ENCODE measurements around the gene THSD7B. TPM values are rescaled to one million over a fixed set of nuclear protein-coding genes. Genes with fewer than 3 reads are reported as not detected.

Gene THSD7B
- total RNA-seq, 1 donor from 2014 or later, result 1.2 TPM

DNA sequence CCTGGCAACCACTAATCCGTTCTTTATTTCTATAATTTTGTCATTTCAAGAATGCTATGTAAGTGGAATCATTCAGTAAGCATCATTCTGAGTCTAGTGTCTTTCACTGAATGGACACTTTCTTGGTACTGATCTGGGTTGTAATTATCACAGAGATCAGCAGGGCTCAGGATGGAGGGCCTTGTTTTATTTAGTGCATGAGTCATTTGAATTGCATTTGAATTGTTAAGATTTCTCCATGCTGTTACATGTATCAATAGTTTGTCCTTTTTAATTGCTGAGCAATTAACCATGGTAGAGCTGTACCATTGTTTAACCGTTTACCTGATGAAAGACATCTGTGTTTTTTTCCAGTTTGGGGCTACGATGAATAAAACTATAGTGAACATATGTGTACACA lies 256.4 kb downstream of the THSD7B start:
- Histone ChIP-seq H3K9me3 (ENCODE audit: low read depth) (no peaks in the 10 kb centered on the region), H4K20me1 (ENCODE audit: low read depth) (no peaks in the 10 kb centered on the region), H2AFZ (replicated peaks) (no peak overlapping the region), H3K27ac (no peak overlapping the region), H3K9ac (no peak overlapping the region), H3K27me3 (no peaks in the 10 kb centered on the region), H3K79me2 (ENCODE audit: low read depth) (no peaks in the 10 kb centered on the region), H3K4me1 (peaks cover 17% of the 10 kb centered on the region), H3K4me3 (no peak overlapping the region), H3K4me2 (no peak overlapping the region), H3F3A (ENCODE audit: low read depth) (peaks cover 4% of the 10 kb centered on the region), H3K36me3 (no peaks in the 10 kb centered on the region)
- no peak for DNase-seq (ENCODE audit: low spot score)
- H3K36me3 Mint-ChIP-seq, result no peaks in the 10 kb centered on the region
- H3K4me3 Mint-ChIP-seq, result no peak overlapping the region
- peaks cover 4% of the 10 kb centered on the region for H3K27me3 Mint-ChIP-seq (ENCODE audit: insufficient read depth, low read depth)
- peaks cover 5% of the 10 kb centered on the region for H3K4me1 Mint-ChIP-seq
- no peak overlapping the region for H3K27ac Mint-ChIP-seq
- H3K9me3 Mint-ChIP-seq, result no peaks in the 10 kb centered on the region
- TF ChIP-seq EZH2 (IDR thresholded peaks at IDR 0.05) (no peak), EZH2phosphoT487 (IDR thresholded peaks at IDR 0.05) (no peak)
- TF ChIP-seq, protein P1, sequence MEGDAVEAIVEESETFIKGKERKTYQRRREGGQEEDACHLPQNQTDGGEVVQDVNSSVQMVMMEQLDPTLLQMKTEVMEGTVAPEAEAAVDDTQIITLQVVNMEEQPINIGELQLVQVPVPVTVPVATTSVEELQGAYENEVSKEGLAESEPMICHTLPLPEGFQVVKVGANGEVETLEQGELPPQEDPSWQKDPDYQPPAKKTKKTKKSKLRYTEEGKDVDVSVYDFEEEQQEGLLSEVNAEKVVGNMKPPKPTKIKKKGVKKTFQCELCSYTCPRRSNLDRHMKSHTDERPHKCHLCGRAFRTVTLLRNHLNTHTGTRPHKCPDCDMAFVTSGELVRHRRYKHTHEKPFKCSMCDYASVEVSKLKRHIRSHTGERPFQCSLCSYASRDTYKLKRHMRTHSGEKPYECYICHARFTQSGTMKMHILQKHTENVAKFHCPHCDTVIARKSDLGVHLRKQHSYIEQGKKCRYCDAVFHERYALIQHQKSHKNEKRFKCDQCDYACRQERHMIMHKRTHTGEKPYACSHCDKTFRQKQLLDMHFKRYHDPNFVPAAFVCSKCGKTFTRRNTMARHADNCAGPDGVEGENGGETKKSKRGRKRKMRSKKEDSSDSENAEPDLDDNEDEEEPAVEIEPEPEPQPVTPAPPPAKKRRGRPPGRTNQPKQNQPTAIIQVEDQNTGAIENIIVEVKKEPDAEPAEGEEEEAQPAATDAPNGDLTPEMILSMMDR (IDR thresholded peaks at IDR 0.05), result no peak

DNA sequence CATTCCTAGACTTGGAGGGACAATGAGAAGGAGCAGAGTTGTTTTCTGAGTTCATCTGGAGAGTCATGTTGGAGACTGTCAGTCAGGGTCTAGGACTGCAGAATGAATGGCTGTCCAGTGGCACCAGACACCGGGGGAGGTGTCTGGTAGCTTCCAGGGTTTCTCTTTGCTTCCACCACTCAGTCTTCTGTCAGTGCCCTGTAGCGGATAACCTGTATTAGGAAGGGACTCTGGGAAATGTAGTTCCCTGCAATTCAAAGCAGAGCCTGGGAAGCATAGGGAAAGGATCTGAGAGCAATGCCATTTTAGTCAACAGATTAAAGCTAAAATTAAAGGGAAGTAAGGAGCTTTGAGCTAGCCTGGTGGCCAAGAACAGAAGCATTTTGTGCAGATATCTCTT lies 257.9 kb downstream of the THSD7B start:
- Mint-ChIP-seq H3K9me3 (no peaks in the 10 kb centered on the region), H3K4me1 (peaks cover 5% of the 10 kb centered on the region), H3K36me3 (no peaks in the 10 kb centered on the region), H3K27me3 (ENCODE audit: insufficient read depth, low read depth) (peaks cover 4% of the 10 kb centered on the region), H3K4me3 (no peak overlapping the region), H3K27ac (no peak overlapping the region)
- H3K79me2 ChIP-seq (ENCODE audit: low read depth), result no peaks in the 10 kb centered on the region
- H3K4me1 ChIP-seq, result peaks cover 17% of the 10 kb centered on the region
- no peak overlapping the region for H3K4me3 ChIP-seq
- H3K36me3 ChIP-seq, result no peaks in the 10 kb centered on the region
- TF ChIP-seq EZH2phosphoT487 (IDR thresholded peaks at IDR 0.05) (no peak), EZH2 (IDR thresholded peaks at IDR 0.05) (no peak)
- TF ChIP-seq, protein P1 (IDR thresholded peaks at IDR 0.05), result no peak
- no peaks in the 10 kb centered on the region for H4K20me1 ChIP-seq (ENCODE audit: low read depth)
- H3K4me2 ChIP-seq, result no peak overlapping the region
- DNase-seq (ENCODE audit: low spot score), result peak; percentile 42
- H3K9ac ChIP-seq, result no peak overlapping the region
- H2AFZ ChIP-seq (replicated peaks), result peak overlapping the region; percentile 96
- no peaks in the 10 kb centered on the region for H3K9me3 ChIP-seq (ENCODE audit: low read depth)
- H3K27me3 ChIP-seq, result no peaks in the 10 kb centered on the region
- no peak overlapping the region for H3K27ac ChIP-seq
- H3F3A ChIP-seq (ENCODE audit: low read depth), result peaks cover 4% of the 10 kb centered on the region

DNA sequence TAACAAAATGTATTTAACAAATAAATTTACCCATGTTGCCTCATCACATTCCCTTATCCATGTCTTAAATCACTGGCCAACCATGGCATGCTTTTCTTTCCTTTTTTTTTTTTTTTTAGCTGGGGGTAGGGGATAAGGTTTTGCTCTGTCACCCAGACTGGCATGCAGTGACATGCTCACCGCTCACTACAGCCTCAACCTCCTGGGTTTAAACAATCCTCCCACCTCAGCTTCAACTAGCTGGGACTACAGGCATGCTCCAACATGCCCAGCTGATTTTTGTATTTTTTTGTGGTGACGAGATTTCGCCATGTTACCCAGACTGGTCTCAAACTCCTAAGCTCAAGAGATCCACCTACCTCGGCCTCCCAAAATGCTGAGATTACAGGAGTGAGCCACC lies 266.4 kb downstream of the THSD7B start:
- Histone ChIP-seq H3K27me3 (no peaks in the 10 kb centered on the region), H3K79me2 (ENCODE audit: low read depth) (no peaks in the 10 kb centered on the region), H3K4me3 (no peak overlapping the region), H2AFZ (replicated peaks) (no peak overlapping the region), H3K4me2 (no peak overlapping the region), H3K4me1 (no peaks in the 10 kb centered on the region), H3K9me3 (ENCODE audit: low read depth) (no peaks in the 10 kb centered on the region), H3K27ac (no peak overlapping the region), H3K9ac (no peak overlapping the region), H3F3A (ENCODE audit: low read depth) (no peaks in the 10 kb centered on the region), H4K20me1 (ENCODE audit: low read depth) (no peaks in the 10 kb centered on the region), H3K36me3 (no peaks in the 10 kb centered on the region)
- H3K36me3 Mint-ChIP-seq, result no peaks in the 10 kb centered on the region
- H3K27me3 Mint-ChIP-seq (ENCODE audit: insufficient read depth, low read depth), result peaks cover 3% of the 10 kb centered on the region
- no peaks in the 10 kb centered on the region for H3K4me1 Mint-ChIP-seq
- TF ChIP-seq, protein P1 (IDR thresholded peaks at IDR 0.05), result no peak
- TF ChIP-seq EZH2 (IDR thresholded peaks at IDR 0.05) (no peak), EZH2phosphoT487 (IDR thresholded peaks at IDR 0.05) (no peak)
- H3K9me3 Mint-ChIP-seq, result peaks cover 3% of the 10 kb centered on the region
- no peak for DNase-seq (ENCODE audit: low spot score)
- H3K27ac Mint-ChIP-seq, result no peak overlapping the region
- H3K4me3 Mint-ChIP-seq, result no peak overlapping the region

Data from neural progenitor cell (in vitro differentiated cells).